ENCODE data around the gene MORN3.
"Not testable (repeated sequence)": the region's sequence is repeated elsewhere in the genome, so short reads cannot be mapped to it uniquely, and the experiment has no call there.

Gene MORN3, protein sequence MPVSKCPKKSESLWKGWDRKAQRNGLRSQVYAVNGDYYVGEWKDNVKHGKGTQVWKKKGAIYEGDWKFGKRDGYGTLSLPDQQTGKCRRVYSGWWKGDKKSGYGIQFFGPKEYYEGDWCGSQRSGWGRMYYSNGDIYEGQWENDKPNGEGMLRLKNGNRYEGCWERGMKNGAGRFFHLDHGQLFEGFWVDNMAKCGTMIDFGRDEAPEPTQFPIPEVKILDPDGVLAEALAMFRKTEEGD

DNA sequence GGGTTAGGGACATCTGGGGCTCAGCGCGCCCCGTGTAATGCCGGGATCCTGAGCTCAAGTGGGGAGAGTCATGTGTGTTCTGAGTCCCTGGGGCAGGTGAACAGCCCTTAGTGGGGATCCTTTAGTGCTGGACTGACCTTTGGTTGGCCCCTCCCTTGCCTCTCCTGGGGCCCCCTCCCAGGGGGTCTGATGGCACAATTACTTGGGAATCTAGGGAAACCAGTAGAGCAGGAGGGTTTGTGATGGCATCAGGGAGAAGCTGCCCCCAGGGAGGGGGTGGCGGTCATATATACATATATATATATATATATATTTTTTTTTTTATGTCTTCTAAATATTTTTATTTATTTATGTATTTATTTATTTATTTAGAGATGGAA lies at the start of gene MORN3:
Gene MORN3 (minus strand): TSS at position 134 of the 380 bp plus-strand sequence. CDS start 171 bp downstream, outside the sequence.
- FAIRE-seq (no peak), DNase-seq (ENCODE audit: extremely low spot score, insufficient read length, low read depth) (no peak)

GRCh38 chr12:121718653-121719239 lies 49.3 kb upstream of the MORN3 start:
- DNase-seq (ENCODE audit: extremely low spot score, insufficient read length, low read depth) (no peak), FAIRE-seq (no peak)

DNA sequence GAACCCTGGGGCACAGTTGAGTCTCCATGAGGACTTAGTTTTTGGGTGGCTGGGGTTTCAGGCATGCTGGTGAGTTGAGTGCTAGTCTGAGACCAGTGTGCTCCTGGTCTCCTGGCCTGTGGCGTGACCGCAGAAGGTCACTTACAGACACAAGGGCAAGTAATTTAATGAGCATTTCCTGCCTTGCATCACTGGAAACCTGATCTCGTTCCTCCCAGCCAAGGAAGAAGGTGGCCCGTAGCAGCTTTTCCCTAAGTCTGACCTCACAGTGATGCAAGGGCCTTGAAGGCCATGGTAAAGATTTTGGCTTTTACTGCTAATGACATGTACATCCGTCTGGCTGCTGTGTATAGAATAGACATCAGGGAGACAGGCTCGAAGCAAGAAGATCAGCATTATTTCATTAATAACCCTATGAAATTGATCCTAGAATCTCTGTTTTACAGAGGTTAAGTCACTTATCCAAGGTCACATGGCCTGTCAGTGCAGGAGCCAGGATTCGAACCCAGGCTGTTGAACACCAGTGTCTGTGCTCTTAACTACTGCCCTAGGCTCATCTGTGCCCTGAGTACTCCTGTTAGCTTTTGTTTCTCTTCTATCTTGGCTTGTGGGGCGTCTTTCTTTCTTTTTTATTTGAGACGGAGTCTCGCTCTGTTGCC lies 47.7 kb upstream of the MORN3 start:
- no peak for DNase-seq (ENCODE audit: extremely low spot score, insufficient read length, low read depth)
- no peak for FAIRE-seq

DNA sequence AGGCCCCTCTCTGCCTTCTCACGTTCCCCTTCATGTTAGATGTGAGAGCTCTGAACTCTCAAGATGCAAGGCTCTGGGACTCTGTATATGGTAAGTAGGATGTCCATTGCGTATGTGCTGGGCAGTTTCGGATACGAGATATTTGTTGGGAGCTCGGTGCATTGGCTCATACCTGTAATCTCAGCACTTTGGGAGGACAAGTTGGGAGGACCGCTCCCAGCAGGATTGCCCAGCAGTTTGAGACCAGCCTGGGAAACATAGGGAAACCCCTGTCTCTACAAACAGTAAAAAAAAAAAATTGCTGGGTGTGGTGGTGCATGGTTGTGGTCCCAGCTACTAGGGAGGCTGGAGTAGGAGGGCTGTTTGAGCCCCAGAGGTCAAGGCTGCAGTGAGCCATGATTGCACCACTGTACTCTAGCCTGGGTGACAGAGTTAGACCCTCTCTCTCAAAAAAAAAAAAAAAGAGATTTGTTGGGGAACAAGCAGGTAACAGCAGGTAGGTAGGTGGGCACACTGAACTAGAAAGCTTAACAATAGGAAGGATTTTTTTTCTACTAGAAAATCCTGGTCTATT lies 46.5 kb upstream of the MORN3 start:
- FAIRE-seq (no peak), DNase-seq (ENCODE audit: extremely low spot score, insufficient read length, low read depth) (no peak)

GRCh38 chr12:121715055-121715454 lies 45.6 kb upstream of the MORN3 start:
- not testable (repeated sequence) for FAIRE-seq; DNase-seq (ENCODE audit: extremely low spot score, insufficient read length, low read depth)

- DNase-seq (ENCODE audit: extremely low spot score, insufficient read length, low read depth) (no peak), FAIRE-seq (no peak)
Observed at GRCh38 chr12:121713793-121714192, 44.3 kb upstream of the MORN3 start.

DNA sequence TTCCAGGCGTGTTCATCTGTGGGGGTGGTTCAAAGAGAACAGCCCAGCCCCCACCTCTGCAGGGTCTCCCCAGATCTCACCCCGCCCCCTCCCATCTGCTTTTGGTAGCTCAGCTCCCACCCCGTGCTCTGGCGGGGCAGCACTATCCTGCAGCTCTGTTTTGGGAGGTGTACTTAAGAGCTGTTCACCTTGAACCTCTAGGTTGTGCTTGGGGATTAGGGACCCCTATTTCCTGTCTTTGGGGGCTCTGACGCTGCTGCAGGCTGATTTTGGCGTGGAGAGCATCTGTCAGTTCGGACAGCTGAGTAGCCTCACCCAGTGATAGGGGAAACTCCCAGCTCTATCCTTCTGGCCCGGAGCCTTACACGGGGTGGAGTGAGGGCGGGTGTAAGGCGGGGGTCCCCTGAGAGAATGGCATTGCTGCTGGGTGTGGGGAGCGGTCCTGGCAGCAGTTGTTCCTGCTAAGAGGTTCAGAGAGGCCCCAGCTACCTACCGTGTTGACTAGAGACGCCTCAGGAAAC lies 43.9 kb upstream of the MORN3 start:
- no peak for DNase-seq (ENCODE audit: extremely low spot score, insufficient read length, low read depth)
- FAIRE-seq, result no peak

- FAIRE-seq (peak; percentile 59), DNase-seq (ENCODE audit: extremely low spot score, insufficient read length, low read depth) (peak; percentile 86)
Observed at GRCh38 chr12:121712461-121713256, 43.2 kb upstream of the MORN3 start, which contains the start of gene TMEM120B. TMEM120B (plus strand) TSS chr12:121712752; CDS start chr12:121712896, 144 bp downstream.

- no peak for FAIRE-seq
- no peak for DNase-seq (ENCODE audit: extremely low spot score, insufficient read length, low read depth)
Observed at GRCh38 chr12:121712190-121712460, 42.7 kb upstream of the MORN3 start.

DNA sequence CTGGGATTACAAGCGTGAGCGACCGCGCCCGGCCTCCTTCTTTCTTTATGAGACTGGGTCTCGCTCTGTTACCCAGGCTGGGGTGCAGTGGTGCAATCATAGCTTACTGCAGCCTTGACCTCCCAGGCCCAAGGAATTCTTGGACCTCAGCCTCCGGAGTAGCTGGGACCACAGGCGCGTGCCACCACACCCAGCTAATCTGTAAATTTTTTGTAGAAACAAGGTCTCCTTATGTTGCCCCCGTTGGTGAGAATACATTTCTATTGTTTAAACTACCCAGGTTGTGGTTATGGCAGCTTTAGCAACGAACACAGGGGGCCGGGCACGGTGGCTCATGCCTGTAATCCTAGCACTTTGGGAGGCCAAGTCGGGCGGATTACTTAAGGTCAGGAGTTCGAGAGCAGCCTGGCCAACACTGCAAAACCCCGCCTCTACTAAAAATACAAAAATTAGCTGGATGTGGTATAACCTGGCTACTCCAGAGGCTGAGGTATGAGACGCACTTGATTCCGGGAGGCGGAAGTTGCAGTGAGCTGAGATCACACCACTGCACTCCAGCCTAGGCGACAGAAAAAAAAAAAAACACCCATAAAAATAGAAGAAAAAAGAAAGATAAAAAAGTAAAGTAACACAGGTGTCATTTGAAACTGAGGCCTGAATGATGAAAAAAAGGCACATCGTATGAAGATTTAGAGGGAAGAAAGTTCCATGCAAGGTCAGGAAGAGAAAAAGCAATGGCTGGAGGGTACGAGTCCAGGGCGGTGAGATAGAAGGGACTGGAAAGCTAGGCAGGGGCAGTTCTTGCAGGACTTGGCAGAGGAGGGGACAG lies 42.1 kb upstream of the MORN3 start:
- no peak for FAIRE-seq
- no peak for DNase-seq (ENCODE audit: extremely low spot score, insufficient read length, low read depth)

GRCh38 chr12:121709478-121709961 lies 40.1 kb upstream of the MORN3 start:
- FAIRE-seq (no peak), DNase-seq (ENCODE audit: extremely low spot score, insufficient read length, low read depth) (no peak)

GRCh38 chr12:121709064-121709424 lies 39.6 kb upstream of the MORN3 start:
- not testable (repeated sequence) for FAIRE-seq

DNA sequence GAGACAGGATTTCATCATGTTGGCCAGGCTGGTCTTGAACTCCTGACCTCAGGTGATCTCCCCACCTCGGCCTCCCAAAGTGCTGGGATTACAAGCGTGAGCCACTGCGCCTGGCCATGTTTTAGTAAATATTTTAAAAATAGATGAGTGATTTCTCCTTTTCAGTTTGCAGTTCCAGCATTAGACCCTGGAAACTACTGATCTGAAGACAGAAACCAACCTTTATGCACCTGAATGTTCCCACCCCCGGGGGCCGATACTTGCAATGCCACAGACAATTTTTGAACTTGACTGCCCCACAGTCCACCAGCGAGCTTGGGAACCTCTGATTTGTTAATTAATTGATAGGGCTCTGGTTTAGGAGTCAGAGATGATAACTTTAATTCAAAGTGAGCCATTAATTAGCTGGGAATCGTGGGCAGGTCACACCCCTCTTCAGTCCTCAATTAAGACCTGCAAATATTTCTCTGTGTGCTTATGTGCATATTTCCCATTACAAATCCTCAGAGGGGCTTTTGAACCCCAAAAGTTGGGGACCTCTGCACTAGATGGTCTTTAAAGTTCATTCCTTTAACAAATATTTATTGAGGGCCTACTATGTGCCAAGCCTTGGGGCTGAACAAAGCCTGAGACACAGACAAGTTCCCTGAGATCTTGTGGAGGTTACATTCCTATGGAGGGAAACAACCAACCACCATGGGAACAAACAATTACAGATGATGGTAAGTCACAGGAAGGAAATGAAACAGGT lies 39.0 kb upstream of the MORN3 start:
- FAIRE-seq (no peak), DNase-seq (ENCODE audit: extremely low spot score, insufficient read length, low read depth) (no peak)

More at GRCh38 chr12:121709064-121709424, 39.6 kb upstream of the MORN3 start:
- not testable (repeated sequence) for DNase-seq (ENCODE audit: extremely low spot score, insufficient read length, low read depth)

GRCh38 chr12:121705514-121705913 lies 36.1 kb upstream of the MORN3 start:
- FAIRE-seq (no peak), DNase-seq (ENCODE audit: extremely low spot score, insufficient read length, low read depth) (no peak)

DNA sequence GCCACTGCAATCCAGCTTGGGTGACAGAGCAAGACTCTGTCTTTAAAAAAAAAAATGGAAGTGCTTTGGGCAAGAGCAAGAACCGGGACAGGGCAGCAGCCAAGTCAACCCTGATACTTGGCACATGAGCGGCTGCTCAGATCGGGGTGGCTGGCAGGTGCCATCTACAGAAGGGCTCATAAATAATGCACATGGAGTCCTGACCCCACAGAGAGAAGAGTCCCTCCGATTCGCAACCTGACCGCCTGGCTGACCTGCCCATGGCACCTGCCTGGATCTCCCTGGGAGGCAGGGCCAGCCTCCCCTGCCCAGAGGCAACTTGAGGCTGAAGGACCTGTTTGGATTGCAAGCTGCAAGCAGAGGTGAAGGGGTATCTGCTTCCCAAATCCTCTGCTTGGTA lies 33.5 kb upstream of the MORN3 start:
- FAIRE-seq (no peak), DNase-seq (ENCODE audit: extremely low spot score, insufficient read length, low read depth) (no peak)

DNA sequence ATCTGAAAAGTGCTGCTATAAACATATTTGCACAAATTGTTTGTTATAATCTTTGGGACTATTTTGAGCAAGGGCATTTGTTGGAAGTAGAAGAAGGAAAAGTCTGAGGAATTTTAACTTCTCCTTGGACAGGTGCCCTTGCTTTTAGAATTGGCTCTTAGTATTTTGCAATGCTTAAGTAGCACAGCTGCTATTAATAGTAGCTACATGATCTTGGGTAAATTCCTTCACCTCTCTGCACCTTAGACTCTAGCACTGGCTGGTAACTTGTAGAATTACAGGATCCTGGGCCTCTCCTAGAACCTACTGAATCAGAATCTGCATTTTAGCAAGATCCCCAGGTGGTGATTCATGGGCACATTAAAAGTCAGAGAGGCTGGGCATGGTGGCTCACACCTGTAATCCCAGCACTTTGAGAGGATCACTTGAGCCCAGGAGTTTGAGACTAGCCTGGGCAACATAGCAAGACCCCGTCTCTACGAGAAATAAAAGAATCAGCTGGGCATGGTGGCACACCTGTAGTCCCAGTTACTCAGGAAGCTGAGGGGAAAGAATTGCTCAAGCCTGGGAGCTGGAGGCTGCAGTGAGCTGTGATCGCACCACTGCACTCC lies 32.3 kb upstream of the MORN3 start:
- DNase-seq (ENCODE audit: extremely low spot score, insufficient read length, low read depth) (no peak), FAIRE-seq (no peak)

- not testable (repeated sequence) for DNase-seq (ENCODE audit: extremely low spot score, insufficient read length, low read depth); FAIRE-seq
Observed at GRCh38 chr12:121697861-121698260, 28.4 kb upstream of the MORN3 start.

- DNase-seq (ENCODE audit: extremely low spot score, insufficient read length, low read depth) (no peak), FAIRE-seq (peak; percentile 72)
Observed at GRCh38 chr12:121697093-121697698, 27.7 kb upstream of the MORN3 start.
